Ovary (tissue), 9 donors: Measurements from ENCODE around the gene SMAP1. TPM values are rescaled to one million over a fixed set of nuclear protein-coding genes. Genes with fewer than 3 reads are reported as not detected.

Experiments
- DNase-seq, 5 donors: peaks; one replicate each; pipeline ENCODE4 v3.0.0-alpha.2; 2019 to 2020
- H3K27ac ChIP-seq, 2 donors: fragments of 200-600 bp; one replicate each; pipeline versions ENCODE4 v1.5.1 to v1.8.0; 2019 to 2022
- H3K27me3 ChIP-seq: fragments of 200-600 bp; one replicate; pipeline ENCODE4 v1.8.0; 2022
- H3K36me3 ChIP-seq: fragments of 200-600 bp; sonication (generic); one replicate; pipeline ENCODE4 v1.5.1; 2019
- H3K4me1 ChIP-seq: one replicate; pipeline ENCODE4 v1.8.1; 2013; ENCODE audit warnings: mild to moderate bottlenecking, moderate library complexity; ENCODE audit not compliant: insufficient read depth
- H3K4me3 ChIP-seq: fragments of 200-600 bp; sonication (generic); one replicate; pipeline ENCODE4 v1.5.1; 2017
- H3K9me3 ChIP-seq, 2 donors: fragments of 200-600 bp in 1 of 2; sonication (generic) in 1 of 2; one replicate each; pipeline versions ENCODE4 v1.5.1 to v1.8.1; 2013 to 2019; ENCODE audit warnings: mild to moderate bottlenecking in 1 of 2, moderate library complexity in 1 of 2
- EP300 ChIP-seq: sonication (generic); formaldehyde crosslinking; IDR thresholded peaks from one replicate; pipeline ENCODE4 v1.6.1; 2017; ENCODE audit warnings: antibody characterized with exemption
- POLR2A ChIP-seq: fragments of 450-650 bp; IDR thresholded peaks from one replicate; pipeline ENCODE4 v1.6.1; 2017; ENCODE audit warnings: antibody characterized with exemption, mild to moderate bottlenecking, moderate library complexity
- WGBS, 3 donors: extraction: QIAGEN DNeasy Blood & Tissue Kit in 1 of 3; methylation state at CpG; one replicate each; pipeline versions ENCODE4 v1.1.5 to v1.1.7; 2013 to 2017; 5-methylcytosine and 5-hydroxymethylcytosine counted together
- intact Hi-C, 4 donors: fragments of 100-400 bp; cut with DNase I; formaldehyde crosslinking; loops; one replicate each; pipeline versions ENCODE4 v1.11.0 to v1.15.1; 2022 to 2023
- polyA plus RNA-seq, 2 donors: library from polyadenylated mRNA; stranded (reverse); fragments of 200-250 nt in 1 of 2; fragments of 350-450 nt in 1 of 2; fragmentation: Illumina TruSeq in 1 of 2; extraction: RNeasy Lipid Tissue Mini Kit (QIAGEN cat#74804) in 1 of 2; gene quantifications; one replicate each; pipeline ENCODE4 v1.2.3, GENCODE V29; 2013 to 2014
- total RNA-seq, 7 donors: library from RNA; depleted of rRNA in 2 of 7; stranded (reverse); fragments of >200 nt in 2 of 7; fragmentation: NEBNext Ultra II Directional in 3 of 7; extraction: Animal tissue kit (Norgen Biotek cat#: 25700) in 3 of 7; gene quantifications; one replicate each; pipeline versions ENCODE4 v1.1.0 to v1.2.4, GENCODE V29; 2016 to 2023
- TF ChIP-seq, protein P1 (sequence below), 3 donors: fragments of 450-650 bp in 2 of 3; fragments of 200-600 bp in 1 of 3; IDR thresholded peaks; one replicate each; pipeline versions ENCODE4 v1.5.1 to v1.8.0; 2016 to 2022; ENCODE audit warnings: antibody characterized with exemption in 3 of 3, mild to moderate bottlenecking in 1 of 3
- donor health status: DM: no; HTN: no; CAD: no; lungs with moderate emphysema.
- donor health status: DM: no; HTN: no; CAD: no.
- donor health status: Bipolar disorder and iron deficiency.
- donor health status: DM: yes; HTN: yes; CAD: no.
- donor health status: DM: no; HTN: no; CAD: no.
- donor health status: DM: yes; HTN: yes; CAD: no.

SMAP1 gene
- total and polyA plus RNA-seq, 9 donors, result 10.8 to 34.1 (median 18.6) TPM

DNA sequence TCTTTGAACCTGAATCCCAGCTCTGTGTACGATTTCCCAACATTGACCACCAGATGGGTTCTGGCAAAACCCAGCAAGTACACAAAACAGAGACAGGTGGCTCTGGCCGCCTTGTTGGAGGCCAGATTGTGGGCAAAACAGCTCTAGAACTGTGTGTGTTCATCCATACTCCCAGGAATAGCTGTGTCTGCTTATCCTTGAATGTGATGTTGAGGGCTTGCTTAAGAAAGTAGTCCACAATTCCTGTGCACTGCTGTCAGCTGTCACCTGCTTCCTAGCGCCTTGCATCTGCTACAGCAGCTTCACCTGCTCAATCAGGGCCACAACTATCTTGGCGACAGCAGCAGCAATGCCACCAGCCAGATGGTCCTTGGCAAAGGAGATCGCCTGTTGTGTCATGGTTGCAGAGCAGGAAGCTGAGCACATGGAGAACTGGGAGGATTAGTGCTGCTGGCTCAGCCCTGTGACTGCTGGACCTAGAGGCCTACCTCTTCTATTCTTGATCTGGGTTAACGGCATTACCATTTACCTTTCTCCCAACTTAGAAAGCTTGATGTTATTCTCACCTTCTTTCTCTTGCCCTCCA lies 3.7 kb upstream of the SMAP1 start:
- intact Hi-C loops, result loop anchor here in 1 of 4 donors (10.0 kb wide), 1 partner anchor 249 kb away; the partner anchor contains the start of gene FAM135A

DNA sequence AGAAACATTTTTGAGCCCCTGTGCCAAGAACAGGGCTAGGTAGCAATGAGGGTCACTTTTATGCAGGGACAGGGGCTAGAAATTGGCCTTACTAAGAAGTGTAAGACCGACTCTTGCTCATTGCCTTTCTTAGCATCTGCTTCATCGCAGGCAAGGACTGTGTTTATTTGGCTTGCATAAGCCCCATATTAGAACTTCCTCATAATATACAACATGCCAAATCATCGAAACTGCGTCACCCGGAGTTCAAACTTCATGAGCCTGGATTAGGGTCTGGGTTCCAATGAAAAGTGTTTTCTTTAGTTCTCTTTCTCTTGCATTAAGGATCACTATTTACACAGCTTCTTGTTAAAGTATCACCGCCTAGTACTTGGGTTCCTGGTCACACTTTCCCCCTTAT lies 977 bp upstream of the SMAP1 start:
- Histone ChIP-seq H3K27ac (peak overlapping the region in 1 of 2 donors; percentile 69), H3K9me3 (no peaks in the 10 kb centered on the region), H3K27me3 (no peaks in the 10 kb centered on the region), H3K4me1 (no peaks in the 10 kb centered on the region), H3K36me3 (no peaks in the 10 kb centered on the region), H3K4me3 (no peak overlapping the region)
- intact Hi-C loops, result loop anchor here in 1 of 4 donors (10.0 kb wide), 1 partner anchor 252 kb away; the partner anchor contains the start of gene FAM135A
- TF ChIP-seq POLR2A (no peak), EP300 (no peak)
- TF ChIP-seq, protein P1, sequence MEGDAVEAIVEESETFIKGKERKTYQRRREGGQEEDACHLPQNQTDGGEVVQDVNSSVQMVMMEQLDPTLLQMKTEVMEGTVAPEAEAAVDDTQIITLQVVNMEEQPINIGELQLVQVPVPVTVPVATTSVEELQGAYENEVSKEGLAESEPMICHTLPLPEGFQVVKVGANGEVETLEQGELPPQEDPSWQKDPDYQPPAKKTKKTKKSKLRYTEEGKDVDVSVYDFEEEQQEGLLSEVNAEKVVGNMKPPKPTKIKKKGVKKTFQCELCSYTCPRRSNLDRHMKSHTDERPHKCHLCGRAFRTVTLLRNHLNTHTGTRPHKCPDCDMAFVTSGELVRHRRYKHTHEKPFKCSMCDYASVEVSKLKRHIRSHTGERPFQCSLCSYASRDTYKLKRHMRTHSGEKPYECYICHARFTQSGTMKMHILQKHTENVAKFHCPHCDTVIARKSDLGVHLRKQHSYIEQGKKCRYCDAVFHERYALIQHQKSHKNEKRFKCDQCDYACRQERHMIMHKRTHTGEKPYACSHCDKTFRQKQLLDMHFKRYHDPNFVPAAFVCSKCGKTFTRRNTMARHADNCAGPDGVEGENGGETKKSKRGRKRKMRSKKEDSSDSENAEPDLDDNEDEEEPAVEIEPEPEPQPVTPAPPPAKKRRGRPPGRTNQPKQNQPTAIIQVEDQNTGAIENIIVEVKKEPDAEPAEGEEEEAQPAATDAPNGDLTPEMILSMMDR (IDR thresholded peaks at IDR 0.05), result no peak
- WGBS, 3 donors, result 91 to 93% (median 93%) methylated on average over 6 of the region's 6 CpGs
- no peak for DNase-seq

More for the DNA sequence above, 3.7 kb upstream of the SMAP1 start:
- no peaks in the 10 kb centered on the region for H3K27me3 ChIP-seq
- WGBS, 3 donors, result 88 to 93% (median 89%) methylated on average over 6 of the region's 6 CpGs
- TF ChIP-seq, protein P1 (IDR thresholded peaks at IDR 0.05), result no peak
- TF ChIP-seq EP300 (no peak), POLR2A (no peak)
- H3K36me3 ChIP-seq, result no peaks in the 10 kb centered on the region
- H3K9me3 ChIP-seq, result no peaks in the 10 kb centered on the region
- DNase-seq, result no peak
- H3K27ac ChIP-seq, result no peak overlapping the region
- H3K4me1 ChIP-seq, result no peaks in the 10 kb centered on the region
- H3K4me3 ChIP-seq, result no peak overlapping the region

DNA sequence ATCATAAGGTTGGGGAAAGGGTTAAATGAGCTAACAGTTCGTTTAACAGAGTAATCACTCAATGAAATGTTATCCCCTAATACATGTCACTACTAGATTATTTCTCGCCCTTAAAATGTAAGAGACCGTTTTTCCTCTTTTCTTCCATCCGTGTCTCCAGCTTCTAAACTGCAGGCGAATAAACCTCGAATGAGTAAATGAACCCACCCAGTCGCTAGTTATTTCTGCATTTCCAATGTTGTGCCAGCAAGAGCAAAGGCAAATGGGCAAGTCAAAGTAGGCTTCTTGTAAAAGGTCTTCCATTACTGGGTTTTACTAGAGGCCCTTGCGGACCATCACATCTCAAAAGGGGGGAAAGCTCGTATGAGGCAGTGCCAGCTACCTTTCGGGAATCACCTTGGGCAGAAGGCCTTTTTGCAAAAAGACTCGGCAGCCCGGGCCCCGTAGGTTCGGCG lies 400 bp upstream of the SMAP1 start:
- TF ChIP-seq, protein P1 (IDR thresholded peaks at IDR 0.05), result no peak
- TF ChIP-seq EP300 (no peak), POLR2A (no peak)
- intact Hi-C loops, result loop anchor here in 1 of 4 donors (10.0 kb wide), 1 partner anchor 252 kb away; the partner anchor contains the start of gene FAM135A
- peak overlapping the region; percentile 69 to 86 for H3K27ac ChIP-seq
- H3K27me3 ChIP-seq, result no peaks in the 10 kb centered on the region
- 4% methylated on average over 15 of the region's 15 CpGs for WGBS, 3 donors
- no peaks in the 10 kb centered on the region for H3K9me3 ChIP-seq
- no peaks in the 10 kb centered on the region for H3K36me3 ChIP-seq
- DNase-seq, result no peak
- H3K4me1 ChIP-seq, result no peaks in the 10 kb centered on the region
- peak overlapping the region; percentile 93 for H3K4me3 ChIP-seq

DNA sequence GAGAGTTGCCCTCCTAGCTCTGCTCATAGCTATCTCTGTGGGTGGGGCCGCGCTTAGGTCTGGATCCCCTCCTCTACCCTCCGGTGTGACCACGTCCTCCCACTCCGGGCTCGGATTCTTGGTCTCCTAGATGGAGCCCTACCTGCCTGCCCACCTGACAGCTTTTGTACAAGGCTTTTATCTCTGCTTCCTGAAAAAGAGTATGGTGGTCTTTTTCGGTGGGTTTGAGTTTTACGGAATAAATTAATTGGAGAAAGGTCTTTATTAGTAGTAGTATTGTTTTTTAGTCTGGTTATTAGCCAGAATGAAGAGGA lies 773 bp downstream of the SMAP1 start:
- intact Hi-C loops, result loop anchor here in 1 of 4 donors (10.0 kb wide), 1 partner anchor 254 kb away; the partner anchor contains the start of gene FAM135A
- DNase-seq, result peak in 1 of 5 donors; percentile 31
- H3K27me3 ChIP-seq, result no peaks in the 10 kb centered on the region
- H3K4me1 ChIP-seq, result peaks cover 4% of the 10 kb centered on the region
- no peak for TF ChIP-seq EP300
- no peak for TF ChIP-seq POLR2A
- TF ChIP-seq, protein P1 (IDR thresholded peaks at IDR 0.05), result no peak
- peak overlapping the region; percentile 93 for H3K4me3 ChIP-seq
- H3K9me3 ChIP-seq, result no peaks in the 10 kb centered on the region
- H3K36me3 ChIP-seq, result no peaks in the 10 kb centered on the region
- 1% methylated on average over 8 of the region's 8 CpGs for WGBS, 3 donors
- peak overlapping the region in 1 of 2 donors; percentile 69 for H3K27ac ChIP-seq
